Activated effector memory CD4-positive, alpha-beta T cell treated with anti-CD3 and anti-CD28 coated beads, Interleukin-2, amount 50 U/mL, for 16 hours (primary cell): Measurements from ENCODE around the gene PGA5.

ENCODE experiments used
- DNase-seq: peaks from one replicate; pipeline ENCODE4 v3.0.0-alpha.2; 2020

PGA5 gene

DNA sequence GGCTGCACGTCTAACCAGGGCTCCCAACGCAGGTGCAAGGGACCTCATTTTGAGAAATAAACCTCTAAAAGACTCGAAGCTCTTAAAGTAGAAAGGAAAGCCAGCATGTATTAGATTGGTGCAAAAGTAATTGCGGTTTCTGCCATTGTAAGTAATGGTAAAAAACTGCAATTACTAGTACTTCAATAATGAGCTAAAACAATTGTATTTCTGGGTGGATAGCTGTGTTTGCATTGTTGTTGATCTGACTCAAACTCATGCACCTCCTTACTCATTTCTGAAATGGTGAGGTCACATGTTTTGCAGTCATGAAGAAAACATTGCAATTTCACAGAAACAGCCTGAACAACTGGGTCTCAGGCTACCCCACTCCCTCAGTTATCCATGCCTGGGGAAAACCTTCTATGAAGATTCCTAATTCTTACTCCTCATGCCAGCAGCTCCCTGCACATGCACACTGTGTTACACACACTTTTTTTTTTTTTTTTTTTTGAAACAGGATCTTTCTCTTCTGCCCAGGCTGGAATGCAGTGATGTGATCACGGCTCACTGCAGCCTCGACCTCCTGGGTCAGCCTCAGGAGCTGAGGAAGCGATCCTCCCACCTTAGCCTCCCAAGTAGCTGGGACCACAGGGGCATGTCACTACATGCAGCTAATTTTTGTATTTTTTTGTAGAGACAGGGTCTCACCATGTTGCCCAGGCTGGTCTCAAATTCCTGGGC, 29.5 kb downstream of the PGA5 start:
- no peak for DNase-seq

GRCh38 chr11:61272731-61273130, 31.8 kb downstream of the PGA5 start:
- no peak for DNase-seq

DNA sequence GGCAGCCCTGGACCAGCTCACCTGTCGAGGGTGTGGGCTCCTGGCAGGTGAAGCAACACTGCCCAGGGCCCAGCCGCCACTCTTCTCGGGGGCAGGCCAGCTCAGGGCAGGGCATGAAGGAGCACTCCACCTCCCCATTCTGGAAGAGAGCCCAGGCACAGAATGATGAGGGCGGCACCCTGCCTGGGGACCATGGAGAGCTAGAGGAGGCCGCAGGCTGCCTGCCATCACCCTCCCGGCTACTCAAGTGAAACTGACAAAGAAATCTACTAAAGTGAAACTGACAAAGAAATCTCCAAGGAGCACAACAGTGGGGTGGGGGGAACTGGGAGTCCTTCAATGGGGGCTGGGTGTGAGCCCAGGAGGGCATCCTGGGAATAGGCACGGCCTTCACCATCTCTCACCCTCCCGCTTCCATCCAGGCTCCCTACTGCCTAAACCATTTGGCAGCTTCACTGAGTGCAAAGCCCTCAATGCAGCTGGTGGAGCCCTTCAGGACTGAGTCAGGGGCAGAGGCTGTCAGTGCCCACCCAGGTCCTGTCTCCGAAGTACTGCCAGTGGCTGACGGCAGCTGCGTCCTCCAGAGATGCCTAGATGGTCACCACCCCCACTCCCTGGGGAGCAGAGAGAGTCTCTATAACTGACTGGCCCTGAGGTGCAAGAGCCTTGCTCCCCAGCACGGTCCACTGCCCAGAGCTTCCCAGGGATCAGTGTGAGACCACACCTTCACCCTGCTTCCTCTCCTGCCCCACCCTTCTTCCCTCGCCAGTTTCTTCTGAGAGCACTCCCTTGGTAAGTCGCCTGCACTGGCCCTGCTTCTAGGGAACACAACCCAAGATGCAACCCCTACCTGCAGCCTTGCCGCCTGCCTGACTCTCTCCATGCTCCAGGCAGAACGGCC, 32.5 kb downstream of the PGA5 start:
- DNase-seq: no peak

GRCh38 chr11:61274084-61274483, 33.1 kb downstream of the PGA5 start:
- DNase-seq: no peak

DNA sequence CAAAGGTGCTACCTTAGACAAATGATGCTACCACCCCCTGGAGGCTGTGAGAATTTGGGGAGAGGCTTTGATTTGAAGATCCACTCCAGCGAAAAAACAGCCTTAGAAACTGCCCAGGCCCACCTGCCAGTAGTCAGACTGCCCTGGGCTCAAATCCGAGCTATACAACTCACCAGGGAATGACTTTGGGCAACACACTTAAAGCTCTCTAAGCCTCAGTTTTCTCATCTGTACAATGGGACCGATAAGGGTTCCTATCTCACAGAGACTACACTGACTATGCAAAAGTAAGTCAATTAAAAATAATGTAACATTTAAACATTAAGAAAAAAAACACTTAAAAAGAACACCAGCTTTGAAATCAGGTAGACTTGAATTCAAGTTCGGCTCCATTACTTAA, 34.2 kb downstream of the PGA5 start:
- no peak for DNase-seq

DNA sequence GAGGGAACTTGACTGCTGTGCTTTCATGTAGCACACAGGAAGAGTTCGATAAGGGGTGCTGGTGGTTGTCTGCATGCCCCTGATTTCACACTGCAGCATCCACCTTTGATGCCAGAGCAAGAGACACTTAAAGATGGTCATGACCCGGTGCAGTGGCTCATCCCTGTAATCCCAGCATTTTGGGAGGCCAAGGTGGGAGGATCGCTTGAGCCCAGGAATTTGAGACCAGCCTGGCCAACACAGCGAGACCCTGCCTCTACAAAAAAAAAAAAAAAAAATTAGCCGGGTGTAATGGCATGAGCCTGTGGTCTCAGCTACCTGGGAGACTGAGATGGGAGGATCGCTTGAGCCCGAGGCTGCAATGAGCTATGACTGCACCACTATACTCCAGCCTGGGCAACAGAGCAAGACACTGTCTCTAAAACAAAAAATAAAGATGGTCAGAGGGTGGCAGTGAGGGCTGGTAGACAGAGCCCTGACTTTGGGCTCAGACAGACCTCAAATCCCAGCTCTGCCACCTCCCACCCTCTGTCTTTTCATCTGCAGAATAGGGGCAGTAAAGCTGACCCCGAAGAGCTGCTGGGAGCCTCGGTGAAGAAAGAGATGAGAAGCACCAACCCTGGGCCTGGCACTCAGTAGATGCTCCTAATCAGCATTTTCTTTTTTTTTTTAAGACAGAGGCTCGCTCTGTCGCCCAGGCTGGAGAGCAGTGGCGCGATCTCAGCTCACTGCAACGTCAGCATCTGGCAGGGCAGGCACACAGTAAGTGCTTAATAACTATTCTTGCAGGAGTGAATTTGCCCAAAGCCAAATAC, 36.4 kb downstream of the PGA5 start:
- DNase-seq: no peak

- no peak for DNase-seq
These were observed 37.1 kb downstream of the PGA5 start for GRCh38 chr11:61278001-61278470.

- DNase-seq: no peak
These were observed 39.1 kb downstream of the PGA5 start for GRCh38 chr11:61279934-61280659.

GRCh38 chr11:61280883-61281580, 40.1 kb downstream of the PGA5 start:
- DNase-seq: no peak

DNA sequence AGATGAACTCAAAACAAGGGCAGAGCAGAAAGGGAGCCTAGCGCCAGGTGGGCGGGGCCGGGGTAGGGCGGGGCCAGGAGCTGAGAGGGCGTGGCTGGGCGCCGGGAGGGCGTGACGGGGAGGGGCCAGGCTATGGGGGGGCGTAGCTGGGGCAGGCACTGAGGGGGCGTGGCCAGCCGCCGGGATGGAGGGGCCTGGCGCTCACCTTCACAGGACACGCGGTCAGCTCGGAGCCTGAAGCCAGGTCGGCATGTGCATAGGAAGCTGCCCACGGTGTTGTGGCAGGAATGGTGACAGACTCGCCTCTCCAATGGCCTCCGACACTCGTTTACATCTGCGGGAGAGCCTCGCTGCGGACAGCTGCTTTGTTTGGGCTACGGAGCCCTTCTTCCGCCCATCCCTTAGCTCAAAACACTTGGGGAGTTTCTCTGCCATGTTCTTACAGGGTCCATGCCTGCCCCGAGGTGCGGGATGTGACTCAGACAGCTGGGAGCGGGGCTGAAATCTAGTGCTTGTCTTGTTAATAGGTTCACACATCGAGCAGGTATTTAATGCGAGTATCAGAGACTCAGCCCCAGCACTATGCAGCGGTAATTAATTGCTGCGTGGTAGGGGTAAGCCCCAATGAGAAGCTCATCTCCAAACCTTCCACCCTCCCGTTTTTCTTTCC, 40.7 kb downstream of the PGA5 start:
- DNase-seq: peak; percentile 70

- DNase-seq: no peak
These were observed 42.6 kb downstream of the PGA5 start for GRCh38 chr11:61283613-61284012.

GRCh38 chr11:61287338-61287977, 46.5 kb downstream of the PGA5 start:
- DNase-seq: no peak

DNA sequence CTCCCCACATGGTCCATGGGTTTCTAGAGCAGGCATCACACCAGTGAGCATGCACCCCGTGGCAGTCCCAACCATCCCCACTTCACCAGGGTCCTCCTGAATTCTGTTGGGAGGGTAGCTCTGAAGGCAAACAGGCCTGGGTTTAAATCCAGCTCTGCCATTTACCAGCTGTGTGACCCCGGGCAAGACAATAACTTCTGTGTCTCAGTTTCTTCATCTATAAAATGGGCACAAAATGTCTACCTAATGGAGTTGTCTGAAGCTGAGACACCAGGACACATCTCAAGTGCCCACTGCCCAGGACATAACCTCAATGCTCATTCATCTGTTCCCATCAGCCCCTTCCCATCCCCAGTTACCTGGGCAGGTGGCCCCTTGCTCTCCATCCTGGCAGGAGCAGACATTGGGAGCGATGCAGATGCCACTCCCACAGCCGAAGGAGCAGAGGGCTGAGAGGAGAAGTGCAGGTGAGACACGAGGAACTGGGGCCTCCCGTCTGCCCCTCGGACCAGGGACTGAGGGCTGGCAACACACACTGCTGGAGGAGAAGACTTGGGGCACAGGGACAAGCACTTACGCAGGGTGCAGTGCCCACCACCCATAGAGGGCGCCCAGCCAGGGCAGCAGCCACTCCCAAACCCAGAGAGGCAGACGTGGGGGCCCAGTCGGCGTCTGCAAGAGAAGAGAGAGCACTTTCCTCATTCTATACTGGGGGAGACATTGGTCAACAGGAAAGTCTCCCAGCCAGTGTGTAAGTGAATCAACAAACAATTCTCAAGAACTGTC, 50.1 kb downstream of the PGA5 start:
- DNase-seq: no peak

DNA sequence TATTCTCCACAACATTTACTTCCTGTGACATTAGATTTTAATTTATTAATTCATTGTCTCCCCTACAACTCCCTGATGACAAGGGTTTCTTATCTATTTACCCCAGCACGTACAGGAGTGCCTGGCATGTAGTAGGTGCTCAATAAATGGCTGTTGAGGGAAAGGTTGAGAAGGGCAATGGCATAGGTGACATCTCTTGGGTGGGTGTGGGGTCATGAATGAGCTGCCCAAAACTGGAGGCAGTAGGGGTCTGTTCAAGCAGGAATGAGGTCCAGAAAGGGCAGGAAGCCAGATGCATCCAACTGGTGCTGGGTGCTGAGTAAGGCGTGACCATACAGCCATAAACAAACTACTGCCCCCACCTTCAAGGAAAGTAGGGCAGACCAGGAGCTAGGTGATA, 51.4 kb downstream of the PGA5 start:
- DNase-seq: no peak

DNA sequence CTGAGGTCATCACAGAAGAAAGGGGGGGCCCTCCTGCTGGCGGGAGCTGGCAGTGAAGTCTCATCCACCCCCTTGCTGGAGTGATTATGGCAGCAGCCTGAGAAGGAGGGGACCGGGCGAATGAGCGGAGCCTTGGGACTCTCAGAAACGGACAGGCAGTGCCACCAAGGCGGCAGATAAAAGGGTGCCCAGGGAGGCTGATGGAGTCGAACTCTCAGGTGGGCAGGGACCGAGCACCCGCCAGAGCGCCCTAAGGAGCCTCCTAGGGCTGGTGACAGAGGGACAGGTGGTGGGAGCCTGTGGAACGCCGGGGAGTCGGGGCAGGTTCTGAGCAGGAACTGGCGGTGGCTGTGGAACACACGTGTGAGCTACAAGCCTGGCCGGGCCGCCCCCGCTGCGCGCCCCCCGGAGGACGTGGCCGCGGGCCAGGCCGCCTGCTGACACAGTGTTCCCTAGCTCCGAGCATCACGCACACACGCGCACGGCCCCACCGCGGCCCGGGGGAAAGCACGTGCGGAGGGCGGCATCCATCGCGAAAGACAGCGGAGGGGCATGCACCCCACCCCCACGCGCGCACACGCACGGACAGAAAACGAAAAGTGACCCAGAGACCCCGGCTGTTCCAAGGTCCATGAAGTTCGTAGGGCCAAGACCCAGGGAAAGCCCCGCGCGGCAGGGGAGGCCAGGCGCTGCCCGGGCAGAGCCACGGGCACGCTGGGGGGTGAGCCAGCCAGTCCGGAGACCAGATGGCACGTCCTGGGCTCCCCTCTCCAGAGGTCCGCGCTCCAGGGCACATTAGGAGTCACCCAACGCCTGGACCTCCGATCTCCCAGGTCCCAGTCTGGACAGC, 53.1 kb downstream of the PGA5 start:
- peak; percentile 68 for DNase-seq

DNA sequence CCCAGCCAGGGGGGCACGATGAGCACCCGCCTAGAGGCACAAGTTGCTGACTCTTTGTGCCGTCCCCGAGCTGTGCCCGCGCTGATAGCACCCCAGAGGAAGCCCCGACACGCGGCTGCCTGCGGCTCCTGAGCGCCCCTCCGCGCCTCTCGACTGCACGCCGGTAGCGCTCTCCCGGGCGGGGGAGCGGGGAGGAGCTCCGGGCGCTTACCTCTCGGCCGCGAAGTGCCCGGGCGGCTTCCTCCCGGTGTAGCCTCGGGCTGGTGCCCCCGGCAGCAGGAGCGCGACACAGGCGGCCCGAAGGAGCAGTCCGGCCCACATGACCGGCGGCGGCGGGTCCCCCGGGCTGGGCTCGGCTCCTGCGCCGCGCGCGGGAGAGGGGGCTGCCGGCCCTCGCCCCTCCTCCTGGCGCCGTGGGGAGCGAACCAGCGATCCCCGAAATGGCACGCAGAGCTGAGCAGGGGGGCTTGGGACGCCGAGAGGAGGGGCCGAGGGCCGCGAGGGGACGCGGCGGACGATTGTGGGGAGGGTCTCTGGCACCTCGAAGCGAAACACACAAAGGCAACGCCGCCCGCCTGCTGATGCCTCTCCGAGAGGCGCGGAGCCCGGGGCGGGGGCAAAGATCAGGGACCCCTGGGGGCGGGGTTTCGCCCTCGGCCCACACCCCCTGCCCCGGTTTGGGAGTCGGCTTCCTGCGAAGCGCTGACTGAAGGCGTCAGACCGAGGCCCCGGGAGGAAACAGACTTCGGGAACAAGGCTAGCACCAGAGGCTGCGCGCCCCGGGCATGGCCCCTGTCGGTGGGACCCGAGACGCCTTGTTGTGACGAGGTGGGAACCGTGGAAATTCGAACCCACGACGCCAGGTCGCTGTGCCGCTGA, 54.0 kb downstream of the PGA5 start, which contains the start of gene VWCE:
TSS of gene VWCE (minus strand) at position 600 of the 879 bp plus-strand sequence. CDS start at position 321, 279 bp downstream.
- peak; percentile 84 for DNase-seq

DNA sequence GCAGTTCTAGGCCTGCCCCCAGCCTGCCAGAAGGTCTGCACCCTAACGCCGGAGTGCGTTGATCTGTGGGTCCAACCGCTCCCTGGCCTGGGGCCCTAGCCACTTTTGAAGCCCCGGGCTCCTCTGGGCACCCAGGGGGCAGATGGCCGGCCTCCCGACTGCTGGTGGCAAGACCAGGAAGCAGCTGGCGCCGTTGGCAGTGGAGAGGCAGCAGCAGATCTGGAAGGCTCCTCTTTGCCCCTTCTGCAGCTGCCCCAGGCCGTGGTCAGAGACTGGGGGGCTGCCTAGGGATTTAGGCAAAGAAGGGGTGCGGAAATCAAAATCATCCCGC, 54.6 kb downstream of the PGA5 start:
- DNase-seq: no peak

DNA sequence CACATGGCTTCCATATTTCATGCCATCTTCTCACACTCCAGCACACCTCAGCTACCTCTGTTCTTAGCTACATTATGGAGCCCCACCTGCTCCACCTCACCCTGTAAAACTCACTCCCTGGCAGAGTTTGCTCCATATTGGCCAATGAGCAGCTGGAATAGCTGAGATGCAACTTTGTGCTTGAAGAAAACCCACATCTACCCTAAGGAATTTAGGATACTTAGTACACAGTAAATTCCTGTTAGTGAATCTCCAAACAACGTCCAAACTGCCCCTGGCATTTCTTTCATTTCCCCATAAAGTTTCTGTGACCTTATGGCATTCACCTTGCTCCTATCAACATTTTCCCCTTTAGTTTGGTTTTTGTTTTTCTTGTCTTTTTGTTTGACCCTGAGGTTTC, 56.4 kb downstream of the PGA5 start:
- no peak for DNase-seq
